Thyroid gland (tissue), 4 donors: Measurements from ENCODE around the gene RAMAC.

Experiments used
- CTCF ChIP-seq, 6 experiments: fragments of 200-600 bp in 3 of 6; fragments of 450-650 bp in 3 of 6; sonication (generic) in 3 of 6; IDR thresholded peaks; one replicate each; pipeline ENCODE4 v1.5.1; 2016 to 2019; ENCODE audit warnings: antibody characterized with exemption in 6 of 6, mild to moderate bottlenecking in 2 of 6, inconsistent platforms in 1 of 6, moderate library complexity in 1 of 6
- POLR2A ChIP-seq, 2 donors: fragments of 450-650 bp; IDR thresholded peaks; one replicate each; pipeline ENCODE4 v1.6.1; 2017; ENCODE audit warnings: antibody characterized with exemption in 2 of 2, mild to moderate bottlenecking in 2 of 2, moderate library complexity in 1 of 2

GRCh38 chr15:82971218-82971984, 14.6 kb upstream of the RAMAC start:
- TF ChIP-seq POLR2A (IDR thresholded peaks at IDR 0.05) (no peak), CTCF (IDR thresholded peaks at IDR 0.05) (no peak)
